Activated gamma-delta T cell treated with Interleukin-2 at 50 U/mL for 16 hours (primary cell): ENCODE measurements around the gene FCRLA.
"Not testable (repeated sequence)": the region's sequence is repeated elsewhere in the genome, so short reads cannot be mapped to it uniquely, and the experiment has no call there.

Experiments used
- DNase-seq: peaks from one replicate; pipeline ENCODE4 v3.0.0-alpha.2; 2020

Gene FCRLA

GRCh38 chr1:161707503-161707902 is 474 bp downstream of the FCRLA start:
- DNase-seq = no peak

DNA sequence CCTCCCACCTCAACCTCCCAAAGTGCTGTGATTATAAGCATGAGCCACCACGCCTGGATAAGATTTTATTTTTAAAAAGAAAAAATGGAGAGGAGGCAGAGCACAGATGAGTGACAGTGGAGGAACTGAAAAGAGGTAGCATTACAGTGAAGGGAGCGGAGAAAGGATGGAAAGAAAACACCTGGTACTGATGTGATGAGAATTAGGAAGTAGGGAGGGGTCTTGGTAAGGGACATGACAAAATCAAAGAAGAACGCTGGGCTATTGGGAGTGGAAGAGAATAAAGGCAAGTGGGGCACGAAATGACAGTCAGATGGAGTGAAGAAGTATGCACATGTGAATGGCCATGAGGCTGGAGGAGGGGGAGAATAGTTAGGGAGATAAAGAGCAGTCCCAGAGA is 2.3 kb downstream of the FCRLA start:
- DNase-seq = no peak

DNA sequence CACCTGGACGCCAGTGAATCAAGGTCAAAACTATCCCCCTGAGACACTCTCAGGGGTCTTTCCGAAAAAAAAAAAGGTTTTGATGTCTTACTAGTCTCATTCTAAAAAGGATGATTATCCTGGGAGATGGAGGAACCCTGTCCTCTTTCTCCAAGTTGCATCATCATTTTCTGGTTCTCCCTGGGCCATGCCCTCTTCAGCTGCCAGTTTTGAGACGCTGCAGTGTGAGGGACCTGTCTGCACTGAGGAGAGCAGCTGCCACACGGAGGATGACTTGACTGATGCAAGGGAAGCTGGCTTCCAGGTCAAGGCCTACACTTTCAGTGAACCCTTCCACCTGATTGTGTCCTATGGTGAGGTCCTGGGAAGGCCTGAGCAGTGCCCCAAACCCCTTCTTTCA is 3.5 kb downstream of the FCRLA start:
- DNase-seq = no peak

DNA sequence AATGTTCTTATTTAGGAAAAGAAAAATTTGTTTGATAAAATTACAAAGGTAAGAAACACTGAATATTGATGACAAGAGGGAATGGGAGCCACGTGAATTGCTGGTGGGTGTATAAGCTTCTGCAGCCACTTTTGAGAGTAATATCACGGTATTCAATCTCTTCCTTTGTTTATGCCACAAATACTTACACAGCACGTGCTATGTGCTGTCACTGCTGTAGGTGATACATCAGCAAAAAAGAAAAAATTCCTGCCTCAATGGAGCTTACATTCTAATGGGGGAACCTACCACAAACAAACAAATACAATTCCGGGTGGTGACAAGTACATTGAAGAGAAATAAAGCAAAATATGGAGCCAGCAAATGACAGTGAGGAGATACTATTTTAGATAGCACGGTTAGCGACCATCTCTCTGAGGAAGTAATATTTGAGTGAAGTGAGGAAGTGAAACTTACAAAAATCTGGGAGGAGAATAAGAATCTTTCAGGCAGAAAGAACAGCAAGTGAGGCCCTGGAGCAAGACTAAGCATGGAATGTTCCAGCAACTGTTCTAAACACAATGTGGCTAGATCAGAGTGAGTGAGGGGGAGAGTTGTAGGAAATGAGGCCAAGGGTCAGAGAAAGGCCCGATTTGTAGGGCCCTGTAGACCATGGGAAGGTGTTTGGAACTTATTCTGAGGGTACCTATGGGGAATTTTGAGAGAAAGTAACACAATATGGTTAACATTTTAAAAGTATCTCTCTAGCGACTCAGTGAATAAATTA is 11.7 kb downstream of the FCRLA start:
- no peak for DNase-seq

GRCh38 chr1:161719325-161719611 is 12.2 kb downstream of the FCRLA start:
- no peak for DNase-seq

DNA sequence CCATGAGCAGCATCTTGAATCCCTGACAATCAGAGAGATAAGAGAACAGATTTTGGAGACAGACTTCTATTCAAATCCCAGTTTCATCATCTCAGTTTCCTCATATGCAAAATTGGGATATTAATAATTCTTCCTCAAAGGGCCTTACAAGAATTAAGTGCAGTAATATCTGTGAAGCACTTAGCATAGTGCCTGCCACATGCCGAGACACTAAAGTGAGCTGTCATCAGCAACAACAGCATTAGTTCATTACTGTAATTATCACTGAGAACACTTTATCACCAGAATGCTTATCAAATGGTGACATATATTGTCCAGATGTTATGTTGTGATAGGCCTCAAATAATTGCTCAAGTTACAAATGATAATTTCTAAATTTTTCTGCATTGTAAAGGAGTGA is 13.4 kb downstream of the FCRLA start:
- DNase-seq = no peak

DNA sequence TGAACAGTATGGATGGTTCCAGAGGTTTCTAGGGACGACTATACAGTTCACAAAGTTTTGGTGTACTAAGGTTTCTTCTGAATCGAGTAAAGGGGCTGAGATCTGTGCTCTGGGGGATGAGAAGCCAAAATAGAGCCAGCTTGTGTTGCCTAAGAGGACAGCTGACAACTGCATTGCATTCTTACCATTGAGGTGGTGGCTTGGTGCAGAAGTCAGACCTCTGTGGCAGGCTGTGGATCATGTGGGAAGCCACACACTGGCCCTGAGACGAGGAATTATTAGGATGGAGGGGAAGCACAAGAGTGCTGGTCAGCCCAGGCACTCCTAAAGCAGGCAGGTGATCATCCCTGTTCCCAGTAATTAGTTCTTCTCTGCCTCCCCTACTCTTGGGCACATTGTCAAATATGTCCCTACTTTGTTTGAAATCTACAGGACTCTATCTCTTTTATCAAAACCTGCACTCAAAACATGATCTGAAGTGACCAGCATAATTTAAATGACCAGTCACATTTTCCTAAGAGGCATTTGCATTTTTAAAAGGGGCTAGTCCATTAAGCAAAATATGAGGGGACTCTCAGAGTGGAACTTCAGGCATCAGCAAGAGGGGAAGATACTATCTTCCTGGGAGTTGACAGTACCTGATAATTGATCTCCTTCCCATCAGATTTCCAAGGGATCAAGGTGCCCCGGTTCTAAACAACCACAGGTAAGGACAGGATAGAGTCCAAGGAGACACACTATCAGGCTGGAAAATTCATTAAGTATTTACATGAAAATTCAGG is 14.1 kb downstream of the FCRLA start, which contains the start of gene FCRLB:
Gene FCRLB (plus strand): TSS at position 589 of the 782 bp plus-strand sequence. CDS start 1,129 bp downstream, outside the sequence.
- DNase-seq = no peak

- no peak for DNase-seq
Observed at GRCh38 chr1:161721738-161722343, 14.8 kb downstream of the FCRLA start.

- DNase-seq = no peak
Observed at GRCh38 chr1:161722406-161722805, 15.4 kb downstream of the FCRLA start.

- no peak for DNase-seq
Observed at GRCh38 chr1:161723459-161724141, 16.6 kb downstream of the FCRLA start.

- not testable (repeated sequence) for DNase-seq
Observed at GRCh38 chr1:161725258-161725907, 18.4 kb downstream of the FCRLA start.

GRCh38 chr1:161725908-161726472 is 19.0 kb downstream of the FCRLA start:
- peak; percentile 18 for DNase-seq

GRCh38 chr1:161726473-161727255 is 19.6 kb downstream of the FCRLA start:
- DNase-seq = peak; percentile 73

DNA sequence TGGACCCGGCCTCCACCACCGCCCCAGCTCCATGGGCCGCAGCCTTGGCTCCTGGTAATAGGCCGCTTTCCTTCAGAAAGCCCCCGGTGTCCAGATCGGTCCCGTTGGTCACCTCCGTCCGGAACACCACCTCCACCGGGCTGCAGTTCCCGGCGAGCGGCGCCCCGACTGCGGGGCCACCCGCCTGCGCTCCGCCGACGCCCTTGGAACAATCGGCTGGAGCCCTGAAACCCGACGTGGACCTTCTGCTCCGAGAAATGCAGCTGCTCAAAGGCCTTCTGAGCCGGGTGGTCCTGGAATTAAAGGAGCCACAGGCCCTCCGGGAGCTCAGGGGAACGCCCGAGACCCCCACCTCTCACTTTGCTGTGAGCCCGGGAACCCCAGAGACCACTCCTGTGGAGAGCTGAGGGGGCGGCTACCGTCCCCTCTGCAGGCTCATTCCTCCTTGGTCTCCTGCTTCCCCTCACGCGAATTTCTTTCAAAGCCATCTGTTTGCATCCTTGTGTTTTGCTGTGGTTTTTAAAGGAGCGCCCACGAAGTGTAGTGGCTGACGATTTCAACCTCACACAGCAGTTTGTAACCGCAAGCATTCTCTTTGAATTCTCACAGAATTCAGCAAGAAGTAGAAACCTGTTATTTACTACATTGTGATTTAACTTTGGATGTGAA is 20.4 kb downstream of the FCRLA start:
- DNase-seq = peak; percentile 19

DNA sequence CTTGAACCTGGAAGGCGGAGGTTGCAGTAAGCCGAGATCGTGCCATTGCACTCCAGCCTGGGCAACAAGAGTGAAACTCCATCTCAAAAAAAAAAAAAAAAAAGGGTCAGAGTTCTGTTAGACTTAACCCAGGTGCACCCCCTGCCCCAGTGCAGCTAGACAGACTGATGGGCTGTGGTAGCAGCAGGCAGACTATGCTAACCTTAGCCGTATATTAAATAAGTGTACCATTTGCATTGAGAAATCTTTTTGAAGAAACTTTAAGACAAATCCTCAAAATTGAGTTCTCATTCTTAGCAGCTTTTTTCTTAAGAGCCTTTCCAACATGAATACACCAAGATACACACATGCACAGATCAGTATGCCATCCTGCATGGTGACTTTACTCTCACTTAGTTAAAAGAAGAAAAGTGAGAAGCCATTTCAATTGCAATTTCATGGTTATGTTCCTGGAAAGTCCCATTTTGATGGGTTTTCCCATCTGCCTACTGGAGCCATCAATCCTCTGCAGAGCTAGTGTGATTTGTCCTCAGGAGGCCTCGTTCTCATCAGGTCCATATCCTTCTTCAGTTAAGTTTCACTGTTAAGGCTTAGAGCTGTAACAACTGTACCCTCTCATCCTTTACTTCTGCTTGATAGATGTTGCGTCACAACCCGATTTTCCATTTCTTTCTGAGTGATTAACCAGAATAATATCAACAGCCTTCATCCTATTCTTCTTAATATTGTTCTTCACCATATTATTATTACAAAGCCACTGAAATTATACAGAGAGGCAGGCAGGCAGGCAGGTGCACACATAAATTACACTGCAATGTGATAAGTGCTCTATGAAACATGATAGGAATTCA is 21.6 kb downstream of the FCRLA start:
- no peak for DNase-seq

- DNase-seq = peak; percentile 7
Observed at GRCh38 chr1:161730050-161730564, 23.1 kb downstream of the FCRLA start.

GRCh38 chr1:161731241-161731640 is 24.2 kb downstream of the FCRLA start:
- DNase-seq = no peak

- DNase-seq = no peak
Observed at GRCh38 chr1:161731981-161732718, 25.1 kb downstream of the FCRLA start.

DNA sequence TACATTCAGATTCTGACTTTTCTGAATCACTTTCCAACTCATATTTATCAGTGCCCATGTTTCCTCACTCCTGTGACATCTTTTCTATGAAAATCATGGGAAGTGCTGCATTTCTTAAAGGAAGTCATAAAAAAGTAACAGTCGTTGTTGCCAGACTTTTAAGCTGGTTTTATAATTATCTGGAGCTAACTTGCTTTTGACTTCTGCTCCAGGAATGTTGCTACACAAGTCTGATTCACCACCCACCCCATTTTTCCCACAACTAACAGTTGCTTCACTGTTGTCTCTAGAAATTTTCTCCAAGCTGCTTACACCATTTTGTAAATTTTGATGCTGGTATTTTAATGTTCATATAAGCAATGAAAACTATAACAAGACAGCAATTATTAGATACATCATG is 26.5 kb downstream of the FCRLA start:
- no peak for DNase-seq
